ENCODE data around the gene PHIP. TPM values are rescaled to one million over a fixed set of nuclear protein-coding genes. Genes with fewer than 3 reads are reported as not detected.

The PHIP gene
- total and polyA plus RNA-seq, 9 of the 15 experiments (the other 6 are each of a cell fraction or from before 2014, with no cell fraction given), result 8.1 to 36.3 (median 16.5) TPM

DNA sequence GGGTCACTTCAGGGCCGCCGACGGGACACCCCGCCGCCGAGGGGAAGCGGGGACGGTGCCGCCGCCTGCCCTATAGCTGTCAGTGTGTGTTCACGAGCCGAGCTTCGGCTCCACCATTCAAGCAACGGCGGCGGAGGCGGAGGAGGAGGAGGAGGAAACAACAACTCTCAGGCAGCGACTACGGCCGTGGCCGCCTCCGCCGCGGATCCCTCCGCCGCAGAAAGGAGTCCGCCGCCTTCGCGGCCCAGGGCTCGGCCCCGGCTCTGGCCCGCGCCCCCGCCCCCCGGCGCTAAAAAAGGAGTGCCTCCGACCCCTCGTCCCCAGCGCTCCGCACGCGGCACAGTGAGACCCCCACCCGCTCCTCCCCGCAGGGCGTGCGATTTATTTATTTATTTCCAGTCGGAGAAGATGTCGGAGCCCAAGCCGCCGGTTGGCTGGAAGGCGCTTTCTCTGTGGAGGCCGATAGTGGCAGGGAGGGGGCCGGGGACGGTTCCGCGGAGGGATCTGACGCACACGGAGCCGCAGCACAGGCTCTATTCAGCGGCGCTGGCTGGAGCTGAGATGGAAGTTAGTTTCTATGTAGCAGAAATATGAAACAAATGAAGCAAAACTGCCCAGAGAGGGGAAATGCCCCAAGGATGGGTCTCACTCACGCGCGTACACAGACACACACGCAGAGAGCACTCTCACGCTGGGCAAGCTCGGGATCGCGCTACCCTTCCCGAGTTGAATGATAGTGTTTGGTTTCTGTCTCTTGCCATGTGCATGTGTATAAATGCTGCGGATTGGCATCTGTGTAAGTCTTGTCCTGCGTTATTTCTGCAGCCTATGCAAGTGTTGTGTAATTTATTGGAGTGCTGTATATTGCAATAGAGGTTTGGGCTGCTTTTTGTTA lies at the start of gene PHIP (continued):
- TF ChIP-seq, protein P1, sequence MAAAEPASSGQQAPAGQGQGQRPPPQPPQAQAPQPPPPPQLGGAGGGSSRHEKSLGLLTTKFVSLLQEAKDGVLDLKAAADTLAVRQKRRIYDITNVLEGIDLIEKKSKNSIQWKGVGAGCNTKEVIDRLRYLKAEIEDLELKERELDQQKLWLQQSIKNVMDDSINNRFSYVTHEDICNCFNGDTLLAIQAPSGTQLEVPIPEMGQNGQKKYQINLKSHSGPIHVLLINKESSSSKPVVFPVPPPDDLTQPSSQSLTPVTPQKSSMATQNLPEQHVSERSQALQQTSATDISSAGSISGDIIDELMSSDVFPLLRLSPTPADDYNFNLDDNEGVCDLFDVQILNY (CRISPR knock-in tag; IDR thresholded peaks at IDR 0.05), result no peak
- TF ChIP-seq ZNF778 (CRISPR knock-in tag; IDR thresholded peaks at IDR 0.05), result no peak
- TF ChIP-seq SLC30A9 (CRISPR knock-in tag; IDR thresholded peaks at IDR 0.05), result no peak
- no peak for TF ChIP-seq ATF6 (CRISPR knock-in tag; IDR thresholded peaks at IDR 0.05)
- TF ChIP-seq ZNF830 (CRISPR knock-in tag; IDR thresholded peaks at IDR 0.05), result no peak
- peak; percentile 80 for TF ChIP-seq GTF2A2 (tag; IDR thresholded peaks at IDR 0.05)
- TF ChIP-seq ZNF57 (CRISPR knock-in tag; IDR thresholded peaks at IDR 0.05), result no peak
- no peak for TF ChIP-seq MXI1 (IDR thresholded peaks at IDR 0.05; ENCODE audit: low read depth, low read length)
- no peak for TF ChIP-seq RBM25 (IDR thresholded peaks at IDR 0.05; ENCODE audit: low read depth, low read length, severe bottlenecking)
- TF ChIP-seq, protein P2, sequence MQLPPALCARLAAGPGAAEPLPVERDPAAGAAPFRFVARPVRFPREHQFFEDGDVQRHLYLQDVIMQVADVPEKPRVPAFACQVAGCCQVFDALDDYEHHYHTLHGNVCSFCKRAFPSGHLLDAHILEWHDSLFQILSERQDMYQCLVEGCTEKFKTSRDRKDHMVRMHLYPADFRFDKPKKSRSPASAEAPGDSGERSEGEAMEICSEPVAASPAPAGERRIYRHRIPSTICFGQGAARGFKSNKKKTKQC (CRISPR knock-in tag; IDR thresholded peaks at IDR 0.05), result peak; percentile 80; the same call in 1 of the 2 replicates
- no peak for TF ChIP-seq LEF1 (IDR thresholded peaks at IDR 0.05)
- TF ChIP-seq STAT5B (CRISPR knock-in tag; IDR thresholded peaks at IDR 0.05), result no peak
- TF ChIP-seq CLOCK (CRISPR knock-in tag; IDR thresholded peaks at IDR 0.05; ENCODE audit: borderline replicate concordance), result no peak
- TF ChIP-seq BCL6 (CRISPR knock-in tag; IDR thresholded peaks at IDR 0.05), result no peak
- TF ChIP-seq, protein P3, sequence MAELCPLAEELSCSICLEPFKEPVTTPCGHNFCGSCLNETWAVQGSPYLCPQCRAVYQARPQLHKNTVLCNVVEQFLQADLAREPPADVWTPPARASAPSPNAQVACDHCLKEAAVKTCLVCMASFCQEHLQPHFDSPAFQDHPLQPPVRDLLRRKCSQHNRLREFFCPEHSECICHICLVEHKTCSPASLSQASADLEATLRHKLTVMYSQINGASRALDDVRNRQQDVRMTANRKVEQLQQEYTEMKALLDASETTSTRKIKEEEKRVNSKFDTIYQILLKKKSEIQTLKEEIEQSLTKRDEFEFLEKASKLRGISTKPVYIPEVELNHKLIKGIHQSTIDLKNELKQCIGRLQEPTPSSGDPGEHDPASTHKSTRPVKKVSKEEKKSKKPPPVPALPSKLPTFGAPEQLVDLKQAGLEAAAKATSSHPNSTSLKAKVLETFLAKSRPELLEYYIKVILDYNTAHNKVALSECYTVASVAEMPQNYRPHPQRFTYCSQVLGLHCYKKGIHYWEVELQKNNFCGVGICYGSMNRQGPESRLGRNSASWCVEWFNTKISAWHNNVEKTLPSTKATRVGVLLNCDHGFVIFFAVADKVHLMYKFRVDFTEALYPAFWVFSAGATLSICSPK (IDR thresholded peaks at IDR 0.05; ENCODE audit: borderline replicate concordance), result no peak
- no peak for TF ChIP-seq WHSC1 (IDR thresholded peaks at IDR 0.05; ENCODE audit: low read length)
- TF ChIP-seq ID3 (CRISPR knock-in tag; IDR thresholded peaks at IDR 0.05), result no peak
- peak; percentile 63; the same call in 1 of the 2 replicates for TF ChIP-seq ID3 (tag; IDR thresholded peaks at IDR 0.05)
- no peak for TF ChIP-seq CBX2 (IDR thresholded peaks at IDR 0.05; ENCODE audit: insufficient read depth, low read length, poor library complexity, severe bottlenecking)

Data from K562 (cell line).